H1 (cell line): ENCODE data around the gene ZNF432. TPM values are rescaled to one million over a fixed set of nuclear protein-coding genes. Genes with fewer than 3 reads are reported as not detected.

Source experiments
- CTCF ChIA-PET: fragments of 300-600 bp; sonication (Branson Sonifier 250); formaldehyde crosslinking; loops from one replicate; lab custom pipeline; 2021; ENCODE audit not compliant: partially characterized antibody; lab: Charles Lee
- POLR2A ChIA-PET: fragments of 300-600 bp; sonication (Branson Sonifier 250); formaldehyde crosslinking; loops from one replicate; lab custom pipeline; 2021; ENCODE audit warnings: inconsistent platforms; ENCODE audit not compliant: partially characterized antibody; lab: Charles Lee
- DNase-seq, 2 experiments: peaks; one replicate each; pipeline versions ENCODE4 v3.0.0 to v3.0.0-alpha.2; 2010 to 2022; ENCODE audit warnings: low spot score in 2 of 2, low read depth in 1 of 2, mixed read lengths in 1 of 2
- FAIRE-seq: peaks from 2 replicates; lab custom pipeline; 2011; peaks lifted over from hg19 to GRCh38; lab: Jason Lieb, UNC
- H2AFZ ChIP-seq: 2 replicates; pipeline ENCODE4 v1.8.1; 2012; ENCODE audit warnings: low read length, inconsistent platforms
- H2AK5ac ChIP-seq: 2 replicates; pipeline ENCODE4 v1.6.1; 2013; ENCODE audit warnings: low read depth, low read length
- H2BK120ac ChIP-seq: replicated peaks from 2 replicates; pipeline ENCODE3; 2013; ENCODE audit warnings: low read depth, low read length, inconsistent platforms
- H2BK12ac ChIP-seq: 2 replicates; pipeline ENCODE4 v1.6.1; 2013; ENCODE audit warnings: low read depth, low read length
- H2BK15ac ChIP-seq: 2 replicates; pipeline ENCODE4 v1.6.1; 2013; ENCODE audit warnings: low read length
- H2BK20ac ChIP-seq: 2 replicates; pipeline ENCODE4 v1.6.1; 2013; ENCODE audit warnings: low read length
- H2BK5ac ChIP-seq: 2 replicates; pipeline ENCODE4 v1.6.1; 2013; ENCODE audit warnings: low read depth, low read length
- H3K14ac ChIP-seq: 2 replicates; pipeline ENCODE4 v1.6.1; 2013; ENCODE audit warnings: inconsistent platforms; ENCODE audit not compliant: insufficient read length
- H3K18ac ChIP-seq: 2 replicates; pipeline ENCODE4 v1.6.1; 2013; ENCODE audit warnings: low read length; ENCODE audit errors: extremely low read depth
- H3K23ac ChIP-seq: 2 replicates; pipeline ENCODE4 v1.6.1; 2013; ENCODE audit warnings: inconsistent platforms; ENCODE audit not compliant: insufficient read length
- H3K23me2 ChIP-seq: 2 replicates; pipeline ENCODE4 v1.6.1; 2013; ENCODE audit warnings: low read depth, low read length
- H3K27ac ChIP-seq: 2 replicates; pipeline ENCODE4 v1.6.1; 2011; ENCODE audit warnings: low read depth, low read length, inconsistent platforms
- H3K27me3 ChIP-seq, 4 experiments: replicated peaks in 1 of 4; 1 replicate in 1 of 4; 2 replicates in 3 of 4; pipeline versions ENCODE4 v1.6.1 to v1.8.1; 2011 to 2013; ENCODE audit warnings: low read length in 3 of 4, mild to moderate bottlenecking in 3 of 4, inconsistent platforms in 2 of 4, mixed read lengths in 2 of 4, moderate library complexity in 1 of 4; ENCODE audit not compliant: control insufficient read depth in 3 of 4, insufficient read depth in 3 of 4; ENCODE audit errors: extremely low read depth in 1 of 4
- H3K36me3 ChIP-seq, 4 experiments: 2 replicates each; pipeline versions ENCODE4 v1.6.1 to v1.8.1; 2011 to 2013; ENCODE audit warnings: mild to moderate bottlenecking in 4 of 4, low read length in 3 of 4, moderate library complexity in 2 of 4, control low read depth in 1 of 4, inconsistent platforms in 1 of 4; ENCODE audit not compliant: insufficient read depth in 4 of 4, control insufficient read depth in 2 of 4
- H3K4ac ChIP-seq: replicated peaks from 2 replicates; pipeline ENCODE3; 2013; ENCODE audit warnings: low read length, low read depth, mixed read lengths, inconsistent platforms; ENCODE audit not compliant: insufficient read length
- H3K4me1 ChIP-seq, 4 experiments: replicated peaks in 1 of 4; 1 replicate in 1 of 4; 2 replicates in 3 of 4; pipeline versions ENCODE4 v1.6.1 to v1.8.1; 2011 to 2013; ENCODE audit warnings: low read length in 3 of 4, inconsistent platforms in 2 of 4, mixed read lengths in 1 of 4; ENCODE audit not compliant: insufficient read depth in 4 of 4, control insufficient read depth in 3 of 4
- H3K4me2 ChIP-seq, 2 experiments: 2 replicates each; pipeline versions ENCODE4 v1.6.1 to v1.8.1; 2011 to 2013; ENCODE audit warnings: low read depth in 2 of 2, low read length in 2 of 2, control low read depth in 1 of 2, inconsistent platforms in 1 of 2, mild to moderate bottlenecking in 1 of 2; ENCODE audit not compliant: insufficient read depth in 1 of 2
- H3K4me3 ChIP-seq, 4 experiments: fragments of 200-600, 300-600 bp in 1 of 4; sonication (generic), shearing (Covaris generic), sonication (Bioruptor Twin) in 1 of 4; 2 replicates each; pipeline versions ENCODE4 v1.5.1 to v1.8.1; 2011 to 2016; ENCODE audit warnings: low read length in 4 of 4, low read depth in 3 of 4, control low read depth in 2 of 4, inconsistent platforms in 2 of 4, mild to moderate bottlenecking in 2 of 4, mixed read lengths in 1 of 4, moderate library complexity in 1 of 4; ENCODE audit not compliant: insufficient read depth in 2 of 4; ENCODE audit errors: extremely low read depth in 1 of 4
- H3K56ac ChIP-seq: replicated peaks from 2 replicates; pipeline ENCODE3; 2013; ENCODE audit warnings: low read depth, mild to moderate bottlenecking, mixed read lengths, low read length, inconsistent platforms; ENCODE audit not compliant: insufficient read length
- H3K79me1 ChIP-seq: 2 replicates; pipeline ENCODE4 v1.6.1; 2013; ENCODE audit warnings: low read depth, low read length, control low read depth
- H3K79me2 ChIP-seq, 2 experiments: 2 replicates each; pipeline versions ENCODE4 v1.6.1 to v1.8.1; 2012 to 2013; ENCODE audit warnings: low read length in 2 of 2, mild to moderate bottlenecking in 2 of 2, inconsistent platforms in 1 of 2; ENCODE audit not compliant: insufficient read depth in 2 of 2, control insufficient read depth in 1 of 2
- H3K9ac ChIP-seq, 4 experiments: replicated peaks in 1 of 4; 1 replicate in 1 of 4; 2 replicates in 3 of 4; pipeline versions ENCODE4 v1.6.1 to v1.8.1; 2011 to 2013; ENCODE audit warnings: low read depth in 3 of 4, low read length in 3 of 4, control low read depth in 2 of 4, mild to moderate bottlenecking in 2 of 4, moderate library complexity in 2 of 4, inconsistent platforms in 1 of 4; ENCODE audit errors: extremely low read depth in 1 of 4
- H3K9me3 ChIP-seq, 2 experiments: 2 replicates each; pipeline versions ENCODE4 v1.6.1 to v1.8.1; 2012 to 2013; ENCODE audit warnings: mild to moderate bottlenecking in 2 of 2, moderate library complexity in 2 of 2, control low read depth in 1 of 2, inconsistent platforms in 1 of 2, low read depth in 1 of 2, low read length in 1 of 2, mixed read lengths in 1 of 2; ENCODE audit not compliant: insufficient read depth in 2 of 2
- H4K20me1 ChIP-seq, 2 experiments: replicated peaks in 1 of 2; 2 replicates each; pipeline versions ENCODE3 to v1.8.1; 2011 to 2013; ENCODE audit warnings: inconsistent platforms in 2 of 2, low read length in 2 of 2, mild to moderate bottlenecking in 1 of 2; ENCODE audit not compliant: insufficient read depth in 2 of 2, control insufficient read depth in 1 of 2
- H4K5ac ChIP-seq: 2 replicates; pipeline ENCODE4 v1.6.1; 2013; ENCODE audit warnings: low read length, low read depth, mixed read lengths, inconsistent platforms; ENCODE audit not compliant: insufficient read length
- H4K8ac ChIP-seq: 2 replicates; pipeline ENCODE4 v1.8.0; 2013; ENCODE audit warnings: mild to moderate bottlenecking, moderate library complexity, low read length, inconsistent platforms; ENCODE audit not compliant: insufficient read depth; ENCODE audit errors: extremely low read depth
- H4K91ac ChIP-seq: replicated peaks from 2 replicates; pipeline ENCODE3; 2013; ENCODE audit warnings: low read length, mixed read lengths, inconsistent platforms; ENCODE audit not compliant: insufficient read length
- JUN ChIP-seq: IDR thresholded peaks from 2 replicates; pipeline ENCODE4 v1.6.1; 2011; ENCODE audit warnings: low read depth, mild to moderate bottlenecking, improper control_type of control experiment, low read length
- WGBS, 2 experiments: shearing (Covaris generic) in 1 of 2; methylation state at CpG; one replicate each; pipeline versions ENCODE4 v1.1.6 to v1.1.7; 2013 to 2015; ENCODE audit warnings: low lambda C conversion rate in 2 of 2, mixed read lengths in 2 of 2, inconsistent platforms in 1 of 2, low coverage in 1 of 2, missing lambda C conversion rate in 1 of 2; ENCODE audit not compliant: insufficient replicate concordance in 2 of 2, insufficient coverage in 1 of 2, insufficient read length in 1 of 2; ENCODE audit errors: extremely low coverage in 1 of 2, missing lambda C conversion rate in 1 of 2; 5-methylcytosine and 5-hydroxymethylcytosine counted together
- polyA plus RNA-seq, 7 experiments: library from polyadenylated mRNA; depleted of rRNA in 3 of 7; stranded (reverse) in 5 of 7; unstranded in 2 of 7; fragments of >200 nt in 5 of 7; fragments of 200-250 nt in 2 of 7; gene quantifications; 1 replicate in 5 of 7; 2 replicates in 1 of 7; 4 replicates in 1 of 7; pipeline versions ENCODE4 v1.2.1 to v1.2.3, GENCODE V29; 2011 to 2013; ENCODE audit warnings: missing spikeins in 2 of 7, mixed read lengths in 2 of 7
- total RNA-seq: library from RNA; stranded (reverse); fragmentation: NEBNext Ultra II Directional; extraction: Animal tissue kit (Norgen Biotek cat#: 25700); gene quantifications from 2 replicates; pipeline ENCODE4 v1.2.1, GENCODE V29; 2021

ZNF432 gene
- total and polyA plus RNA-seq, 2 of the 8 experiments (the other 6 are each of a cell fraction or from before 2014, with no cell fraction given), result 2.0 to 8.3 TPM

- Histone ChIP-seq H3K36me3 (peaks cover 6 to 55% (median 24%) of the 10 kb centered on the region in 4 experiments; a peak in 7 of 8 replicates), H3K27ac (peak within 1 kb of the TSS; percentile 94), H2BK5ac (peak within 1 kb of the TSS; percentile 95), H3K9ac (peak within 1 kb of the TSS; percentile 54 to 98 (median 93)), H3K27me3 (no peaks in the 10 kb centered on the region), H3K14ac (no peak within 1 kb of the TSS), H2AFZ (peak within 1 kb of the TSS; percentile 98), H2AK5ac (no peak within 1 kb of the TSS), H4K5ac (peak within 1 kb of the TSS; percentile 65), H3K9me3 (peaks cover 15 to 16% of the 10 kb centered on the region in 2 experiments), H3K79me1 (no peaks in the 10 kb centered on the region), H3K23me2 (peaks cover 3% of the 10 kb centered on the region; the same call in 1 of the 2 replicates), H3K79me2 (peaks cover 0 to 25% of the 10 kb centered on the region in 2 experiments; a peak in 3 of 4 replicates), H2BK20ac (0 out of 2 replicates have a peak within 1 kb of the TSS, but pooled peaks have one; percentile 76), H2BK15ac (no peak within 1 kb of the TSS), H3K4me1 (peaks cover 0 to 4% (median 1%) of the 10 kb centered on the region in 4 experiments; a peak in 4 of 7 replicates), H4K91ac (peak within 1 kb of the TSS; percentile 85), H3K4ac (peak within 1 kb of the TSS; percentile 63), H3K23ac (no peak within 1 kb of the TSS), H3K4me2 (peak within 1 kb of the TSS; percentile 47 to 79), H2BK12ac (peak within 1 kb of the TSS; percentile 96), H3K4me3 (peak within 1 kb of the TSS; percentile 88 to 100 (median 96)), H4K20me1 (no peaks in the 10 kb centered on the region), H4K8ac (peak within 1 kb of the TSS; percentile 99; the same call in 1 of the 2 replicates), H3K56ac (peak within 1 kb of the TSS; percentile 90), H3K18ac (peak within 1 kb of the TSS; percentile 98), H2BK120ac (no peak within 1 kb of the TSS)
- DNase-seq (peak in 1 of 2 experiments; percentile 95), FAIRE-seq (no peak)
- 1% methylated on average over 52 of the region's 53 CpGs; no CpG with 5 or more reads in 1 of the 2 experiments for WGBS, 2 experiments
- ChIA-PET POLR2A (interaction anchor here (0.6 to 2.0 kb wide), 11 partner anchors 10 to 161 kb away, joined by 3 to 9 read pairs (median 5); partner anchors contain the start of genes ZNF432, ZNF615 and ZNF616), CTCF (no interaction called here)
- TF ChIP-seq JUN, result no peak
These were observed 20.4 kb downstream of the ZNF432 start, which contains the start of gene ZNF614 for GRCh38 chr19:52028027-52028779. Gene ZNF614, minus strand, starts transcription at chr19:52028379. Its CDS starts 2,634 bp downstream, at chr19:52025745.
